ENCODE data around the gene LYPLAL1.

The LYPLAL1 gene

GRCh38 chr1:219132939-219133338, 40.7 kb upstream of the LYPLAL1 start:
- DNase-seq (ENCODE audit: low spot score) = no peak
- in situ Hi-C loops (cut with MboI; ENCODE audit: low sequenced_read_pairs, unreplicated experiment) = no loop called here
- TF ChIP-seq CTCF (IDR thresholded peaks at IDR 0.05; ENCODE audit: borderline replicate concordance, control extremely low read depth, extremely low read depth, insufficient read depth, missing control alignments) = no peak

- no peak for DNase-seq (ENCODE audit: low spot score)
- no peak for TF ChIP-seq CTCF (IDR thresholded peaks at IDR 0.05; ENCODE audit: borderline replicate concordance, control extremely low read depth, extremely low read depth, insufficient read depth, missing control alignments)
- in situ Hi-C loops (cut with MboI; ENCODE audit: low sequenced_read_pairs, unreplicated experiment) = no loop called here
These were observed 34.9 kb upstream of the LYPLAL1 start for GRCh38 chr1:219138747-219139146.

GRCh38 chr1:219140303-219140877, 33.3 kb upstream of the LYPLAL1 start:
- in situ Hi-C loops (cut with MboI; ENCODE audit: low sequenced_read_pairs, unreplicated experiment) = no loop called here
- DNase-seq (ENCODE audit: low spot score) = no peak
- no peak for TF ChIP-seq CTCF (IDR thresholded peaks at IDR 0.05; ENCODE audit: borderline replicate concordance, control extremely low read depth, extremely low read depth, insufficient read depth, missing control alignments)

GRCh38 chr1:219143735-219144134, 29.9 kb upstream of the LYPLAL1 start:
- no peak for TF ChIP-seq CTCF (IDR thresholded peaks at IDR 0.05; ENCODE audit: borderline replicate concordance, control extremely low read depth, extremely low read depth, insufficient read depth, missing control alignments)
- in situ Hi-C loops (cut with MboI; ENCODE audit: low sequenced_read_pairs, unreplicated experiment) = no loop called here
- DNase-seq (ENCODE audit: low spot score) = no peak

- DNase-seq (ENCODE audit: low spot score) = no peak
- no peak for TF ChIP-seq CTCF (IDR thresholded peaks at IDR 0.05; ENCODE audit: borderline replicate concordance, control extremely low read depth, extremely low read depth, insufficient read depth, missing control alignments)
- in situ Hi-C loops (cut with MboI; ENCODE audit: low sequenced_read_pairs, unreplicated experiment) = no loop called here
These were observed 28.9 kb upstream of the LYPLAL1 start for GRCh38 chr1:219144658-219145315.

GRCh38 chr1:219147571-219148019, 26.1 kb upstream of the LYPLAL1 start:
- no peak for DNase-seq (ENCODE audit: low spot score)
- in situ Hi-C loops (cut with MboI; ENCODE audit: low sequenced_read_pairs, unreplicated experiment) = no loop called here
- no peak for TF ChIP-seq CTCF (IDR thresholded peaks at IDR 0.05; ENCODE audit: borderline replicate concordance, control extremely low read depth, extremely low read depth, insufficient read depth, missing control alignments)
